Liver (tissue), 3 donors: ENCODE results near the gene HAO2.

Experiments used
- ATF3 ChIP-seq: IDR thresholded peaks from 2 replicates; pipeline ENCODE4 v1.6.1; 2016; ENCODE audit warnings: antibody characterized with exemption
- FOXA1 ChIP-seq: IDR thresholded peaks from 2 replicates; pipeline ENCODE4 v1.6.1; 2016; ENCODE audit warnings: antibody characterized with exemption
- RAD21 ChIP-seq, 2 donors: IDR thresholded peaks; 2 replicates each; pipeline ENCODE4 v1.6.1; 2016; ENCODE audit warnings: antibody characterized with exemption in 2 of 2, mild to moderate bottlenecking in 2 of 2
- REST ChIP-seq: IDR thresholded peaks from 2 replicates; pipeline ENCODE4 v1.6.1; 2016; ENCODE audit warnings: antibody characterized with exemption, mild to moderate bottlenecking
- RXRA ChIP-seq, 2 donors: IDR thresholded peaks; 2 replicates each; pipeline ENCODE4 v1.6.1; 2017 to 2018; ENCODE audit warnings: antibody characterized with exemption in 2 of 2, mild to moderate bottlenecking in 1 of 2
- TAF1 ChIP-seq: conservative IDR thresholded peaks from 2 replicates; pipeline ENCODE4 v1.6.1; 2016; ENCODE audit warnings: antibody characterized with exemption, mild to moderate bottlenecking
- ZBTB33 ChIP-seq: IDR thresholded peaks from 2 replicates; pipeline ENCODE4 v1.6.1; 2016; ENCODE audit warnings: antibody characterized with exemption
- TF ChIP-seq, protein P1 (sequence below): fragments of 150-350 bp; IDR thresholded peaks from 2 replicates; pipeline ENCODE4 v1.5.1; 2017; ENCODE audit warnings: improper control_type of control experiment, low read depth, low read length; ENCODE audit not compliant: missing input control
- donor health status: healthy.
- donor health status: healthy.

DNA sequence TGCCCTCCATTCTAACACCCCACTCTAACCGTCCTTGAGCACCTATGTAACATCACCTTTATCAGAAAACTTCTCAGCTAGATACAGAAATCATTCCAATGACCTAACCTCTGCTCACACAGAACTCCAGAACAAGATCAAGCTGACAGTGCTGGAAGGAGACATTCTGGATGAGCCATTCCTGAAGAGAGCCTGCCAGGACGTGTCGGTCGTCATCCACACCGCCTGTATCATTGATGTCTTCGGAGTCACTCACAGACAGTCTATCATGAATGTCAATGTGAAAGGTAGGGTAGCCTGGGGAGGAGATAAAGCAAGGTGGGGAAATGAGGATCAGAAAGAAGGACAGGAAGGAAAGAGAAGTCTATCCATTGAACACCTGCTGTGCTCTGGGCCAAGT, 74.2 kb downstream of the HAO2 start:
- TF ChIP-seq REST = no peak
- no peak for TF ChIP-seq RAD21 (IDR thresholded peaks at IDR 0.05)
- TF ChIP-seq, protein P1, sequence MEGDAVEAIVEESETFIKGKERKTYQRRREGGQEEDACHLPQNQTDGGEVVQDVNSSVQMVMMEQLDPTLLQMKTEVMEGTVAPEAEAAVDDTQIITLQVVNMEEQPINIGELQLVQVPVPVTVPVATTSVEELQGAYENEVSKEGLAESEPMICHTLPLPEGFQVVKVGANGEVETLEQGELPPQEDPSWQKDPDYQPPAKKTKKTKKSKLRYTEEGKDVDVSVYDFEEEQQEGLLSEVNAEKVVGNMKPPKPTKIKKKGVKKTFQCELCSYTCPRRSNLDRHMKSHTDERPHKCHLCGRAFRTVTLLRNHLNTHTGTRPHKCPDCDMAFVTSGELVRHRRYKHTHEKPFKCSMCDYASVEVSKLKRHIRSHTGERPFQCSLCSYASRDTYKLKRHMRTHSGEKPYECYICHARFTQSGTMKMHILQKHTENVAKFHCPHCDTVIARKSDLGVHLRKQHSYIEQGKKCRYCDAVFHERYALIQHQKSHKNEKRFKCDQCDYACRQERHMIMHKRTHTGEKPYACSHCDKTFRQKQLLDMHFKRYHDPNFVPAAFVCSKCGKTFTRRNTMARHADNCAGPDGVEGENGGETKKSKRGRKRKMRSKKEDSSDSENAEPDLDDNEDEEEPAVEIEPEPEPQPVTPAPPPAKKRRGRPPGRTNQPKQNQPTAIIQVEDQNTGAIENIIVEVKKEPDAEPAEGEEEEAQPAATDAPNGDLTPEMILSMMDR = no peak
- TF ChIP-seq ZBTB33 = no peak
- TF ChIP-seq RXRA (IDR thresholded peaks at IDR 0.05) = no peak
- TF ChIP-seq TAF1 = no peak
- TF ChIP-seq FOXA1 = no peak
- no peak for TF ChIP-seq ATF3
